ENCODE measurements around the gene SERPINB7. TPM values are rescaled to one million over a fixed set of nuclear protein-coding genes. Genes with fewer than 3 reads are reported as not detected.

SERPINB7 gene
- total and polyA plus RNA-seq, 2 of the 4 experiments (the other 2 are of a cell fraction), result 79.9 to 100 TPM

DNA sequence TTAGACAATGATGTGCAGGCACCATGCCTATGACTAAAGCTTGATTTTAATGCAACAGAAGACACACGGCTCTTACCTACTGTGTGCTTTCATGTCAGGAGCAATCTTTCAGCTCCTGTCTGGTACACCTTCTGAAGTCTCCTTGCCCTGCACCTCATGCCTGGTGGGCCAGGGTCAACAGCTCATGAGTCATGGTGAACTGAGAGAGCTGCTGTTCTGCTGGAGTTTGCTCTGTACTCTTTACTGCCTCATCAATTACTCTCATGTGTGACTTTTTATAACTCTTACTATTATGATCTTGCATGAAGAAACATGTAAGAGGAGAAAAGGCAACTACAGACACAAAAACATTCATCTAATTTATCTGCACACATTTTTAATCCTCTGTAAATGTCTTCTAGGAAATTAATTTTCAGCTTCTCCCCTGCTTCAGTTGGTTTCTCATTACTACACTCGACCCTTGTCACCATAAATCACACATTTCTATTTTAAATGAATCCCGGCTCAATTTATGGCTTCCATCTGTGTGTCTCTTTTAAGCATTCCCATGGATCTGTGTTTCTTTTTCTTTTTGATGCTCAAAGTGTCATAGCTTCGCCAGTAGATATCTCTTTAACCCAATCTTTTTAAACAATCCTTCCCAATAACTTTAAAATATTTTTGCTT lies 9.7 kb downstream of the SERPINB7 start:
- no peaks in the 10 kb centered on the region for H3K9me3 ChIP-seq (ENCODE audit: control insufficient read depth, insufficient read depth, low read length)
- H3K36me3 ChIP-seq (ENCODE audit: control insufficient read depth, insufficient read depth, low read length), result no peaks in the 10 kb centered on the region
- no peaks in the 10 kb centered on the region; a peak in 1 of 4 replicates for H3K79me1 ChIP-seq (ENCODE audit: low read depth in 1 of 2, low read length in 2 of 2)
- no peak overlapping the region for H2BK120ac ChIP-seq (ENCODE audit: low read depth, low read length)
- intact Hi-C loops (cut with micrococcal nuclease) (no loop called here), dilution Hi-C loops (cut with HindIII; ENCODE audit: low sequenced_read_pairs, unreplicated experiment) (no loop called here), in situ Hi-C loops (cut with MboI; ENCODE audit: low sequenced_read_pairs) (no loop called here)
- no peak overlapping the region for H3K4ac ChIP-seq (ENCODE audit: low read depth, low read length)
- H3K9ac ChIP-seq (ENCODE audit: low read depth, low read length), result no peak overlapping the region
- H3K4me2 ChIP-seq (ENCODE audit: low read depth, low read length), result no peak overlapping the region
- H2BK5ac ChIP-seq (ENCODE audit: low read depth, low read length, poor library complexity, severe bottlenecking), result no peak overlapping the region
- no peaks in the 10 kb centered on the region for H3K27me3 ChIP-seq (ENCODE audit: control insufficient read depth, insufficient read depth, low read length)
- no peak overlapping the region for H3K4me3 ChIP-seq (ENCODE audit: insufficient read depth, low read depth, low read length)
- no peak overlapping the region for H3K18ac ChIP-seq (ENCODE audit: low read depth, low read length)
- no peak overlapping the region for H3K56ac ChIP-seq (ENCODE audit: extremely low read depth, insufficient read depth, low read length)
- no peak overlapping the region for H4K91ac ChIP-seq (ENCODE audit: insufficient read depth, low read depth, low read length)
- no peak overlapping the region for H4K5ac ChIP-seq (ENCODE audit: low read depth, low read length)
- no peak overlapping the region for H3K27ac ChIP-seq (ENCODE audit: insufficient read depth, low read length)
- TF ChIP-seq RAD21 (IDR thresholded peaks at IDR 0.05; ENCODE audit: low read length), result no peak
- TF ChIP-seq POLR2A (IDR thresholded peaks at IDR 0.05; ENCODE audit: low read depth, low read length), result no peak
- TF ChIP-seq MAZ (IDR thresholded peaks at IDR 0.05; ENCODE audit: borderline replicate concordance, low read depth, low read length), result no peak
- TF ChIP-seq MXI1 (IDR thresholded peaks at IDR 0.05; ENCODE audit: borderline replicate concordance, low read depth, low read length), result no peak
- no peak for TF ChIP-seq SMC3 (IDR thresholded peaks at IDR 0.05; ENCODE audit: low read depth, low read length)
- TF ChIP-seq CEBPB (IDR thresholded peaks at IDR 0.05; ENCODE audit: low read depth, low read length), result no peak
- TF ChIP-seq, protein P1, sequence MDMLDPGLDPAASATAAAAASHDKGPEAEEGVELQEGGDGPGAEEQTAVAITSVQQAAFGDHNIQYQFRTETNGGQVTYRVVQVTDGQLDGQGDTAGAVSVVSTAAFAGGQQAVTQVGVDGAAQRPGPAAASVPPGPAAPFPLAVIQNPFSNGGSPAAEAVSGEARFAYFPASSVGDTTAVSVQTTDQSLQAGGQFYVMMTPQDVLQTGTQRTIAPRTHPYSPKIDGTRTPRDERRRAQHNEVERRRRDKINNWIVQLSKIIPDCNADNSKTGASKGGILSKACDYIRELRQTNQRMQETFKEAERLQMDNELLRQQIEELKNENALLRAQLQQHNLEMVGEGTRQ (IDR thresholded peaks at IDR 0.05; ENCODE audit: low read depth, low read length), result no peak
- TF ChIP-seq RCOR1 (IDR thresholded peaks at IDR 0.05; ENCODE audit: insufficient replicate concordance, low read length), result no peak
- no peak for TF ChIP-seq NFE2L2 (IDR thresholded peaks at IDR 0.05; ENCODE audit: low read depth, low read length)
- TF ChIP-seq, protein P2, sequence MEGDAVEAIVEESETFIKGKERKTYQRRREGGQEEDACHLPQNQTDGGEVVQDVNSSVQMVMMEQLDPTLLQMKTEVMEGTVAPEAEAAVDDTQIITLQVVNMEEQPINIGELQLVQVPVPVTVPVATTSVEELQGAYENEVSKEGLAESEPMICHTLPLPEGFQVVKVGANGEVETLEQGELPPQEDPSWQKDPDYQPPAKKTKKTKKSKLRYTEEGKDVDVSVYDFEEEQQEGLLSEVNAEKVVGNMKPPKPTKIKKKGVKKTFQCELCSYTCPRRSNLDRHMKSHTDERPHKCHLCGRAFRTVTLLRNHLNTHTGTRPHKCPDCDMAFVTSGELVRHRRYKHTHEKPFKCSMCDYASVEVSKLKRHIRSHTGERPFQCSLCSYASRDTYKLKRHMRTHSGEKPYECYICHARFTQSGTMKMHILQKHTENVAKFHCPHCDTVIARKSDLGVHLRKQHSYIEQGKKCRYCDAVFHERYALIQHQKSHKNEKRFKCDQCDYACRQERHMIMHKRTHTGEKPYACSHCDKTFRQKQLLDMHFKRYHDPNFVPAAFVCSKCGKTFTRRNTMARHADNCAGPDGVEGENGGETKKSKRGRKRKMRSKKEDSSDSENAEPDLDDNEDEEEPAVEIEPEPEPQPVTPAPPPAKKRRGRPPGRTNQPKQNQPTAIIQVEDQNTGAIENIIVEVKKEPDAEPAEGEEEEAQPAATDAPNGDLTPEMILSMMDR (conservative IDR thresholded peaks at IDR 0.05; ENCODE audit: low read depth, low read length), result no peak
- TF ChIP-seq MAFK (IDR thresholded peaks at IDR 0.05; ENCODE audit: low read depth, low read length), result no peak
- TF ChIP-seq CHD1 (IDR thresholded peaks at IDR 0.05; ENCODE audit: low read depth, low read length), result no peak
- TF ChIP-seq, protein P3, sequence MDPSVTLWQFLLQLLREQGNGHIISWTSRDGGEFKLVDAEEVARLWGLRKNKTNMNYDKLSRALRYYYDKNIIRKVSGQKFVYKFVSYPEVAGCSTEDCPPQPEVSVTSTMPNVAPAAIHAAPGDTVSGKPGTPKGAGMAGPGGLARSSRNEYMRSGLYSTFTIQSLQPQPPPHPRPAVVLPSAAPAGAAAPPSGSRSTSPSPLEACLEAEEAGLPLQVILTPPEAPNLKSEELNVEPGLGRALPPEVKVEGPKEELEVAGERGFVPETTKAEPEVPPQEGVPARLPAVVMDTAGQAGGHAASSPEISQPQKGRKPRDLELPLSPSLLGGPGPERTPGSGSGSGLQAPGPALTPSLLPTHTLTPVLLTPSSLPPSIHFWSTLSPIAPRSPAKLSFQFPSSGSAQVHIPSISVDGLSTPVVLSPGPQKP (IDR thresholded peaks at IDR 0.05; ENCODE audit: borderline replicate concordance, low read depth, low read length), result no peak
- no peak for TF ChIP-seq FOS (IDR thresholded peaks at IDR 0.05; ENCODE audit: low read depth, low read length)
- TF ChIP-seq RFX5 (IDR thresholded peaks at IDR 0.05; ENCODE audit: low read depth, low read length), result no peak
- ATAC-seq (ENCODE audit: low read depth), result no peak
- no TSS peak for BruUV-seq (replicated peaks)
- 53% methylated on average over 2 of the region's 4 CpGs; no CpG with 5 or more reads in 1 of the 2 experiments for WGBS, 2 experiments (ENCODE audit: extremely low coverage in 2 of 2, insufficient read length in 1 of 2)
- H2AK9ac ChIP-seq (replicated peaks; ENCODE audit: low read depth, low read length, poor library complexity), result no peak overlapping the region
- POLR2A ChIA-PET (ENCODE audit: unreplicated experiment), result no interaction called here
- H3K23ac ChIP-seq (ENCODE audit: low read depth, low read length), result no peak overlapping the region
- no peaks in the 10 kb centered on the region; the same call in 1 of the 2 replicates for H3K4me1 ChIP-seq (ENCODE audit: control insufficient read depth, insufficient read depth, low read length)
- no peak overlapping the region for H4K8ac ChIP-seq (ENCODE audit: low read depth in 2 of 2, low read length in 2 of 2)
- no peaks in the 10 kb centered on the region for H4K20me1 ChIP-seq (ENCODE audit: insufficient read depth, low read length)
- H3K9me1 ChIP-seq (ENCODE audit: insufficient read depth, low read length), result peaks cover 2% of the 10 kb centered on the region; the same call in 1 of the 2 replicates
- CTCF ChIA-PET, result interaction anchor here (0.6 kb wide), 1 partner anchor 169 kb away, joined by 3 read pairs; no protein-coding TSS in a partner anchor
- no peak overlapping the region; the same call in 1 of the 2 replicates for H2BK20ac ChIP-seq (ENCODE audit: low read depth, low read length)
- H3K14ac ChIP-seq (replicated peaks; ENCODE audit: low read depth, low read length), result no peak overlapping the region
- no peak for DNase-seq
- H2AFZ ChIP-seq (replicated peaks; ENCODE audit: low read length, poor library complexity), result peak overlapping the region; percentile 51
- no peak overlapping the region for H2BK15ac ChIP-seq (ENCODE audit: low read depth, low read length)
- H2AK5ac ChIP-seq (ENCODE audit: low read depth, low read length), result no peak overlapping the region
